ENCODE data around the gene LAMP1.
"Not testable (repeated sequence)": the region's sequence is repeated elsewhere in the genome, so short reads cannot be mapped to it uniquely, and the experiment has no call there.

LAMP1 gene

GRCh38 chr13:113329656-113330312 is 32.7 kb downstream of the LAMP1 start:
- no peak for FAIRE-seq

GRCh38 chr13:113332615-113333014 is 35.6 kb downstream of the LAMP1 start:
- FAIRE-seq, result no peak

GRCh38 chr13:113333076-113333475 is 36.0 kb downstream of the LAMP1 start:
- FAIRE-seq, result no peak

GRCh38 chr13:113337556-113337955 is 40.5 kb downstream of the LAMP1 start:
- FAIRE-seq, result no peak

GRCh38 chr13:113337976-113338375 is 40.9 kb downstream of the LAMP1 start:
- FAIRE-seq, result no peak

- no peak for FAIRE-seq
Measured at GRCh38 chr13:113338451-113338850, 41.4 kb downstream of the LAMP1 start.

GRCh38 chr13:113342820-113343691 is 46.0 kb downstream of the LAMP1 start:
- FAIRE-seq, result no peak

- no peak for FAIRE-seq
Measured at GRCh38 chr13:113343692-113343968, 46.6 kb downstream of the LAMP1 start.

GRCh38 chr13:113345486-113345885 is 48.4 kb downstream of the LAMP1 start:
- FAIRE-seq, result no peak

- FAIRE-seq, result not testable (repeated sequence)
Measured at GRCh38 chr13:113347736-113348225, 50.7 kb downstream of the LAMP1 start.

GRCh38 chr13:113348591-113348990 is 51.6 kb downstream of the LAMP1 start:
- no peak for FAIRE-seq

GRCh38 chr13:113349050-113349449 is 52.0 kb downstream of the LAMP1 start:
- FAIRE-seq, result no peak

- FAIRE-seq, result no peak
Measured at GRCh38 chr13:113349491-113349890, 52.5 kb downstream of the LAMP1 start.

GRCh38 chr13:113350065-113350937 is 53.3 kb downstream of the LAMP1 start:
- FAIRE-seq, result no peak

GRCh38 chr13:113350938-113351335 is 53.9 kb downstream of the LAMP1 start:
- no peak for FAIRE-seq

GRCh38 chr13:113351514-113352026 is 54.5 kb downstream of the LAMP1 start:
- no peak for FAIRE-seq

- FAIRE-seq, result no peak
Measured at GRCh38 chr13:113353254-113353653, 56.2 kb downstream of the LAMP1 start.

GRCh38 chr13:113354831-113355610 is 58.0 kb downstream of the LAMP1 start:
- FAIRE-seq, result no peak

GRCh38 chr13:113355621-113356020 is 58.6 kb downstream of the LAMP1 start:
- FAIRE-seq, result no peak

GRCh38 chr13:113356596-113356995 is 59.6 kb downstream of the LAMP1 start:
- FAIRE-seq, result no peak

GRCh38 chr13:113357529-113357928 is 60.5 kb downstream of the LAMP1 start:
- FAIRE-seq, result no peak

GRCh38 chr13:113358653-113359190 is 61.7 kb downstream of the LAMP1 start:
- FAIRE-seq, result no peak

All from endometrium (tissue), 2 donors.